ENCODE data around the gene B9D1.
"Not testable (repeated sequence)": the region's sequence is repeated elsewhere in the genome, so short reads cannot be mapped to it uniquely, and the experiment has no call there.

B9D1 gene

GRCh38 chr17:19360772-19361171, 1.8 kb downstream of the B9D1 start:
- H3K36me3 Mint-ChIP-seq (ENCODE audit: low read depth) = peaks cover 13% of the 10 kb centered on the region
- peak overlapping the region in 1 of 3 experiments; percentile 19 for H3K27ac Mint-ChIP-seq
- no peak for TF ChIP-seq CTCF (IDR thresholded peaks at IDR 0.05; ENCODE audit: unreplicated experiment in 3 of 3)
- H3K9me3 Mint-ChIP-seq = no peaks in the 10 kb centered on the region
- H3K4me1 Mint-ChIP-seq = peaks cover 51% of the 10 kb centered on the region
- peak overlapping the region; percentile 53 to 93 (median 87) for H3K4me3 Mint-ChIP-seq
- no peaks in the 10 kb centered on the region for H3K27me3 Mint-ChIP-seq (ENCODE audit: low read depth)

GRCh38 chr17:19359856-19360255, 2.7 kb downstream of the B9D1 start:
- H3K27ac Mint-ChIP-seq = no peak overlapping the region
- TF ChIP-seq CTCF (IDR thresholded peaks at IDR 0.05; ENCODE audit: unreplicated experiment in 3 of 3) = no peak
- no peaks in the 10 kb centered on the region for H3K9me3 Mint-ChIP-seq
- H3K36me3 Mint-ChIP-seq (ENCODE audit: low read depth) = peaks cover 13% of the 10 kb centered on the region
- H3K4me1 Mint-ChIP-seq = peaks cover 48% of the 10 kb centered on the region
- H3K27me3 Mint-ChIP-seq (ENCODE audit: low read depth) = no peaks in the 10 kb centered on the region
- H3K4me3 Mint-ChIP-seq = peak overlapping the region in 1 of 3 experiments; percentile 45

- H3K27me3 Mint-ChIP-seq (ENCODE audit: low read depth) = no peaks in the 10 kb centered on the region
- no peak overlapping the region for H3K27ac Mint-ChIP-seq
- H3K4me1 Mint-ChIP-seq = peaks cover 46% of the 10 kb centered on the region
- no peaks in the 10 kb centered on the region for H3K9me3 Mint-ChIP-seq
- H3K36me3 Mint-ChIP-seq (ENCODE audit: low read depth) = peaks cover 14% of the 10 kb centered on the region
- TF ChIP-seq CTCF (IDR thresholded peaks at IDR 0.05; ENCODE audit: unreplicated experiment in 3 of 3) = no peak
- peak overlapping the region in 2 of 3 experiments; percentile 2 to 4 for H3K4me3 Mint-ChIP-seq
Measured at GRCh38 chr17:19359151-19359550, 3.4 kb downstream of the B9D1 start.

GRCh38 chr17:19357761-19358160, 4.8 kb downstream of the B9D1 start:
- Mint-ChIP-seq H3K36me3 (ENCODE audit: low read depth) (peaks cover 18% of the 10 kb centered on the region), H3K4me1 (peaks cover 37% of the 10 kb centered on the region), H3K27ac (peak overlapping the region in 2 of 3 experiments; percentile 6 to 43), H3K9me3 (no peaks in the 10 kb centered on the region), H3K27me3 (ENCODE audit: low read depth) (no peaks in the 10 kb centered on the region), H3K4me3 (no peak overlapping the region)
- no peak for TF ChIP-seq CTCF (IDR thresholded peaks at IDR 0.05; ENCODE audit: unreplicated experiment in 3 of 3)

- Mint-ChIP-seq H3K36me3 (ENCODE audit: low read depth) (peaks cover 18% of the 10 kb centered on the region), H3K4me1 (peaks cover 33% of the 10 kb centered on the region), H3K4me3 (no peak overlapping the region), H3K27ac (peak overlapping the region in 1 of 3 experiments; percentile 43), H3K27me3 (ENCODE audit: low read depth) (no peaks in the 10 kb centered on the region), H3K9me3 (no peaks in the 10 kb centered on the region)
- no peak for TF ChIP-seq CTCF (IDR thresholded peaks at IDR 0.05; ENCODE audit: unreplicated experiment in 3 of 3)
Measured at GRCh38 chr17:19357351-19357750, 5.2 kb downstream of the B9D1 start.

GRCh38 chr17:19354748-19355147, 7.8 kb downstream of the B9D1 start:
- no peak for TF ChIP-seq CTCF (IDR thresholded peaks at IDR 0.05; ENCODE audit: unreplicated experiment in 3 of 3)
- no peaks in the 10 kb centered on the region for H3K27me3 Mint-ChIP-seq (ENCODE audit: low read depth)
- H3K4me3 Mint-ChIP-seq = no peak overlapping the region
- peaks cover 19% of the 10 kb centered on the region for H3K4me1 Mint-ChIP-seq
- peaks cover 18% of the 10 kb centered on the region for H3K36me3 Mint-ChIP-seq (ENCODE audit: low read depth)
- H3K9me3 Mint-ChIP-seq = no peaks in the 10 kb centered on the region
- peak overlapping the region in 1 of 3 experiments; percentile 27 for H3K27ac Mint-ChIP-seq

GRCh38 chr17:19353401-19353800, 9.1 kb downstream of the B9D1 start:
- not testable (repeated sequence) for H3K27ac Mint-ChIP-seq; H3K4me3 Mint-ChIP-seq; H3K27me3 Mint-ChIP-seq (ENCODE audit: low read depth); H3K9me3 Mint-ChIP-seq
- H3K36me3 Mint-ChIP-seq (ENCODE audit: low read depth) = peaks cover 15% of the 10 kb centered on the region
- peaks cover 11% of the 10 kb centered on the region for H3K4me1 Mint-ChIP-seq

All from nephron (organoid).